HepG2 (cell line): ENCODE measurements around the gene KBTBD2.
A peak's percentile ranks its signal among the peaks of the same experiment; 100 is the strongest.

Source experiments
- FOXM1 ChIP-seq: sonication (generic); formaldehyde crosslinking; IDR thresholded peaks from 2 replicates; pipeline ENCODE4 v1.5.0; 2020; ENCODE audit warnings: missing genetic modification reagents
- YY1 ChIP-seq: IDR thresholded peaks from 2 replicates; pipeline ENCODE4 v1.6.1; 2011; ENCODE audit warnings: low read length, low read depth, moderate library complexity, mild to moderate bottlenecking; ENCODE audit not compliant: insufficient read depth, insufficient replicate concordance
- TF ChIP-seq, protein P1 (sequence below): sonication (generic); formaldehyde crosslinking; IDR thresholded peaks from 2 replicates; pipeline ENCODE4 v1.5.0; 2020; ENCODE audit warnings: mild to moderate bottlenecking, missing genetic modification reagents, moderate library complexity

DNA sequence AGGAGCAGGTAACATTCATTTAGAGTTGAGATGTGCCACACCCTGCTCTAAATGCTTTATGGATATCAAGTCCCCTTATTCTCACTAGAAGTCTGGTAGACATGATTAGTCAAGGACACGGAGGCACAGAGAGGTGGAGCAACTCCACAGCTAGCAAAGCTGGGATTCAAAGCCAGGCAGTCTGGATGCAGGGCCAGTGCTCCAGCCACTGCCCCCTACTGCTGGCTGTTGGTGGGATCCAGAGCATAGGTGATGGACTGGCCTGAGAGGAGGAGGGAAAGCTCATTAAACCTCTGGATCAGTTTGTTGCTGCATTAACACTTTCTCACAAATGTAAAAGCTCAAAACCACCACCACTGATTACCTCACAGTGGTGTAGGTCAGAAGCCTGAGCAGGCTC is 22.6 kb upstream of the KBTBD2 start:
- TF ChIP-seq YY1: no peak
- no peak for TF ChIP-seq FOXM1 (CRISPR knock-in tag)
- TF ChIP-seq, protein P1, sequence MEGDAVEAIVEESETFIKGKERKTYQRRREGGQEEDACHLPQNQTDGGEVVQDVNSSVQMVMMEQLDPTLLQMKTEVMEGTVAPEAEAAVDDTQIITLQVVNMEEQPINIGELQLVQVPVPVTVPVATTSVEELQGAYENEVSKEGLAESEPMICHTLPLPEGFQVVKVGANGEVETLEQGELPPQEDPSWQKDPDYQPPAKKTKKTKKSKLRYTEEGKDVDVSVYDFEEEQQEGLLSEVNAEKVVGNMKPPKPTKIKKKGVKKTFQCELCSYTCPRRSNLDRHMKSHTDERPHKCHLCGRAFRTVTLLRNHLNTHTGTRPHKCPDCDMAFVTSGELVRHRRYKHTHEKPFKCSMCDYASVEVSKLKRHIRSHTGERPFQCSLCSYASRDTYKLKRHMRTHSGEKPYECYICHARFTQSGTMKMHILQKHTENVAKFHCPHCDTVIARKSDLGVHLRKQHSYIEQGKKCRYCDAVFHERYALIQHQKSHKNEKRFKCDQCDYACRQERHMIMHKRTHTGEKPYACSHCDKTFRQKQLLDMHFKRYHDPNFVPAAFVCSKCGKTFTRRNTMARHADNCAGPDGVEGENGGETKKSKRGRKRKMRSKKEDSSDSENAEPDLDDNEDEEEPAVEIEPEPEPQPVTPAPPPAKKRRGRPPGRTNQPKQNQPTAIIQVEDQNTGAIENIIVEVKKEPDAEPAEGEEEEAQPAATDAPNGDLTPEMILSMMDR (CRISPR knock-in tag): 0 out of 2 replicates have a peak, but pooled peaks have one; percentile 10
